HepG2 (cell line): ENCODE measurements around the gene GYG1. TPM values are rescaled to one million over a fixed set of nuclear protein-coding genes. Genes with fewer than 3 reads are reported as not detected.

ENCODE experiments used
- ARID5B ChIP-seq: IDR thresholded peaks from 2 replicates; pipeline ENCODE4 v1.4.0; 2020; ENCODE audit warnings: mild to moderate bottlenecking, missing genetic modification reagents
- ARNT2 ChIP-seq: sonication (generic); formaldehyde crosslinking; IDR thresholded peaks from 2 replicates; pipeline ENCODE4 v1.8.0; 2022; ENCODE audit warnings: mild to moderate bottlenecking, low read depth, missing genetic modification reagents, moderate library complexity
- FOXM1 ChIP-seq: sonication (generic); formaldehyde crosslinking; IDR thresholded peaks from 2 replicates; pipeline ENCODE4 v1.5.0; 2020; ENCODE audit warnings: missing genetic modification reagents
- IKZF4 ChIP-seq: sonication (generic); formaldehyde crosslinking; IDR thresholded peaks from 2 replicates; pipeline ENCODE4 v1.5.1; 2020; ENCODE audit warnings: borderline replicate concordance, mild to moderate bottlenecking, low read depth, missing genetic modification reagents; ENCODE audit errors: not compliant biosample characterization
- MEF2D ChIP-seq: sonication (generic); formaldehyde crosslinking; IDR thresholded peaks from 2 replicates; pipeline ENCODE4 v1.5.1; 2020; ENCODE audit warnings: mild to moderate bottlenecking, missing genetic modification reagents
- MIXL1 ChIP-seq: IDR thresholded peaks from 2 replicates; pipeline ENCODE4 v1.6.1; 2016
- MLX ChIP-seq: IDR thresholded peaks from 2 replicates; pipeline ENCODE4 v1.6.1; 2016
- RAD51 ChIP-seq: fragments of 450-650 bp; IDR thresholded peaks from 2 replicates; pipeline ENCODE4 v1.6.1; 2016; ENCODE audit warnings: borderline replicate concordance
- RFX5 ChIP-seq: IDR thresholded peaks from 2 replicates; pipeline ENCODE4 v1.6.1; 2011; ENCODE audit warnings: low read depth, low read length, improper control_type of control experiment
- SALL1 ChIP-seq: sonication (generic); formaldehyde crosslinking; IDR thresholded peaks from 2 replicates; pipeline ENCODE4 v1.8.0; 2022; ENCODE audit warnings: mild to moderate bottlenecking, missing genetic modification reagents
- ZNF138 ChIP-seq: sonication (generic); formaldehyde crosslinking; IDR thresholded peaks from 2 replicates; pipeline ENCODE4 v1.5.0; 2020; ENCODE audit warnings: mild to moderate bottlenecking, low read depth, missing genetic modification reagents
- ZNF207 ChIP-seq: fragments of 450-650 bp; IDR thresholded peaks from 2 replicates; pipeline ENCODE4 v1.6.1; 2016; ENCODE audit warnings: antibody characterized with exemption, borderline replicate concordance
- ZSCAN31 ChIP-seq: sonication (generic); formaldehyde crosslinking; IDR thresholded peaks from 2 replicates; pipeline ENCODE4 v1.5.0; 2020; ENCODE audit warnings: low read depth, mild to moderate bottlenecking, missing genetic modification reagents
- polyA plus RNA-seq, 8 experiments: library from polyadenylated mRNA; depleted of rRNA in 3 of 8; stranded (reverse) in 7 of 8; unstranded in 1 of 8; fragments of >200 nt; fragmentation: Illumina TruSeq in 4 of 8; extraction: Trizol in 4 of 8; gene quantifications; 2 replicates each; pipeline versions ENCODE4 v1.2.1 to v1.2.3, GENCODE V29; 2011 to 2016; ENCODE audit warnings: low read depth in 4 of 8, missing spikeins in 1 of 8, mixed read lengths in 1 of 8; ENCODE audit not compliant: insufficient read depth in 1 of 8
- total RNA-seq, 5 experiments: library from RNA; depleted of rRNA; stranded (reverse); fragments of >200 nt; fragmentation: Illumina TruSeq; extraction: Trizol; gene quantifications; 2 replicates each; pipeline ENCODE4 v1.2.3, GENCODE V29; 2016; ENCODE audit warnings: low read depth in 1 of 5
- TF ChIP-seq, protein P1 (sequence below): sonication (generic); formaldehyde crosslinking; IDR thresholded peaks from 2 replicates; pipeline ENCODE4 v1.5.1; 2020; ENCODE audit warnings: missing genetic modification reagents, mild to moderate bottlenecking, borderline replicate concordance
- TF ChIP-seq, protein P2 (sequence below): sonication (generic); formaldehyde crosslinking; IDR thresholded peaks from 2 replicates; pipeline ENCODE4 v1.4.0; 2020; ENCODE audit warnings: mild to moderate bottlenecking, missing genetic modification reagents

The GYG1 gene
- total and polyA plus RNA-seq, 2 of the 13 experiments (the other 11 are each of a cell fraction or from before 2014, with no cell fraction given) = 15.7 to 28.1 TPM

GRCh38 chr3:148998715-148999423, 7.5 kb downstream of the GYG1 start (continued):
- TF ChIP-seq, protein P1, sequence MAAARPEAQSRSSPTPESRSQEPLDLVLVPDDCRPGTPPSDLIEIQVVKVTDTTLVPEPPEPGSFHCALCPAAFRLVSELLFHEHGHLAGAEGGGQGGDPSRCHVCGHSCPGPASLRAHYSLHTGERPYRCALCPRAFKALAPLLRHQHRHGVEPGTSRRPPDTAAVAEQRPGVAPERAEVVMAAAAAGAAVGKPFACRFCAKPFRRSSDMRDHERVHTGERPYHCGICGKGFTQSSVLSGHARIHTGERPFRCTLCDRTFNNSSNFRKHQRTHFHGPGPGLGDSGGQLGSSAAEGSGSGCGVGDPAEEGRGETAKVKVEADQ = no peak
- TF ChIP-seq ARID5B (CRISPR knock-in tag) = no peak
- TF ChIP-seq MLX = no peak
- TF ChIP-seq IKZF4 (CRISPR knock-in tag) = no peak
- TF ChIP-seq ZNF207 = no peak
- TF ChIP-seq SALL1 = no peak
- TF ChIP-seq FOXM1 = no peak
- no peak for TF ChIP-seq ARNT2
- TF ChIP-seq RAD51 = no peak
- no peak for TF ChIP-seq ZNF138 (CRISPR knock-in tag)
- no peak for TF ChIP-seq RFX5
- no peak for TF ChIP-seq MEF2D (CRISPR knock-in tag)
- TF ChIP-seq, protein P2, sequence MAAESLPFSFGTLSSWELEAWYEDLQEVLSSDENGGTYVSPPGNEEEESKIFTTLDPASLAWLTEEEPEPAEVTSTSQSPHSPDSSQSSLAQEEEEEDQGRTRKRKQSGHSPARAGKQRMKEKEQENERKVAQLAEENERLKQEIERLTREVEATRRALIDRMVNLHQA = no peak
- TF ChIP-seq ZSCAN31 (CRISPR knock-in tag) = no peak
- no peak for TF ChIP-seq MIXL1 (CRISPR knock-in tag)
